DOHH2 (cell line): Measurements from ENCODE around the gene TGFBR2.

Source experiments
- H3F3A ChIP-seq: fragments of 200-600 bp; sonication (generic), shearing (Covaris generic); 2 replicates; pipeline ENCODE4 v1.6.0; 2016; ENCODE audit warnings: antibody characterized with exemption, mild to moderate bottlenecking; ENCODE audit not compliant: control insufficient read depth, insufficient read depth
- H3K27ac ChIP-seq: fragments of 200-600 bp; sonication (generic); 2 replicates; pipeline ENCODE4 v1.5.1; 2014; ENCODE audit warnings: low read depth, mild to moderate bottlenecking, low read length, moderate library complexity
- H3K27me3 ChIP-seq: fragments of 200-600 bp; sonication (generic); 2 replicates; pipeline ENCODE4 v1.6.1; 2014; ENCODE audit warnings: mild to moderate bottlenecking, low read length, mixed read lengths; ENCODE audit not compliant: control insufficient read depth
- H3K36me3 ChIP-seq: fragments of 200-600 bp; sonication (generic); 2 replicates; pipeline ENCODE4 v1.6.1; 2014; ENCODE audit warnings: mild to moderate bottlenecking, low read length, moderate library complexity, mixed read lengths; ENCODE audit not compliant: control insufficient read depth
- H3K4me1 ChIP-seq: fragments of 200-600 bp; sonication (generic); 2 replicates; pipeline ENCODE4 v1.6.1; 2014; ENCODE audit warnings: mild to moderate bottlenecking, low read length, mixed read lengths; ENCODE audit not compliant: control insufficient read depth
- H3K4me2 ChIP-seq: fragments of 200-600 bp; sonication (generic); 2 replicates; pipeline ENCODE4 v1.6.0; 2014; ENCODE audit warnings: mild to moderate bottlenecking, low read length, moderate library complexity
- H3K4me3 ChIP-seq: fragments of 200-600 bp; sonication (generic); 2 replicates; pipeline ENCODE4 v1.5.1; 2014; ENCODE audit warnings: mild to moderate bottlenecking, low read length, mixed read lengths
- H3K79me2 ChIP-seq: fragments of 200-600 bp; sonication (generic); 2 replicates; pipeline ENCODE4 v1.6.1; 2014; ENCODE audit warnings: mild to moderate bottlenecking, low read length, mixed read lengths; ENCODE audit not compliant: control insufficient read depth
- H3K9me2 ChIP-seq: fragments of 200-600 bp; sonication (generic); replicated peaks from 2 replicates; pipeline ENCODE4 v1.6.1; 2014; ENCODE audit warnings: mild to moderate bottlenecking, low read length, mixed read lengths; ENCODE audit not compliant: control insufficient read depth
- H3K9me3 ChIP-seq: fragments of 200-600 bp; sonication (generic); 2 replicates; pipeline ENCODE4 v1.6.1; 2014; ENCODE audit warnings: antibody characterized with exemption, low read length, mixed read lengths; ENCODE audit not compliant: control insufficient read depth, insufficient read depth
- H4K20me1 ChIP-seq: fragments of 200-600 bp; sonication (generic); 2 replicates; pipeline ENCODE4 v1.6.0; 2014; ENCODE audit warnings: low read depth, mild to moderate bottlenecking, antibody characterized with exemption, low read length, moderate library complexity; ENCODE audit not compliant: control insufficient read depth, insufficient read depth
- CTCF ChIP-seq: fragments of 200-600 bp; sonication (generic); IDR thresholded peaks from one replicate; pipeline ENCODE4 v1.5.1; 2014; ENCODE audit warnings: antibody characterized with exemption, mild to moderate bottlenecking, low read depth, low read length; ENCODE audit not compliant: poor library complexity, severe bottlenecking
- EZH2phosphoT487 ChIP-seq: fragments of 200-600 bp; sonication (generic); IDR thresholded peaks from 2 replicates; pipeline ENCODE4 v1.6.1; 2017; ENCODE audit warnings: borderline replicate concordance, mild to moderate bottlenecking, antibody characterized with exemption, low read length, moderate library complexity, mixed read lengths

The TGFBR2 gene

GRCh38 chr3:30618526-30618925 lies 12.1 kb downstream of the TGFBR2 start:
- Histone ChIP-seq H3K79me2 (peaks cover 86% of the 10 kb centered on the region), H3K4me2 (peak overlapping the region; percentile 55), H3K4me3 (peak overlapping the region; percentile 16), H3K27ac (no peak overlapping the region), H3K27me3 (no peaks in the 10 kb centered on the region), H3K9me3 (no peaks in the 10 kb centered on the region), H3K4me1 (peaks cover 85% of the 10 kb centered on the region), H4K20me1 (peaks cover 7% of the 10 kb centered on the region), H3K36me3 (peaks cover 2% of the 10 kb centered on the region), H3F3A (peaks cover 7% of the 10 kb centered on the region; the same call in 1 of the 2 replicates), H3K9me2 (no peaks in the 10 kb centered on the region)
- TF ChIP-seq EZH2phosphoT487 (no peak), CTCF (no peak)

- no peak overlapping the region for H3K4me3 ChIP-seq
- H3K27ac ChIP-seq = no peak overlapping the region
- H3F3A ChIP-seq = peaks cover 7% of the 10 kb centered on the region; the same call in 1 of the 2 replicates
- no peaks in the 10 kb centered on the region for H3K9me3 ChIP-seq
- H3K79me2 ChIP-seq = peaks cover 79% of the 10 kb centered on the region
- H3K36me3 ChIP-seq = peaks cover 4% of the 10 kb centered on the region
- H3K4me1 ChIP-seq = peaks cover 85% of the 10 kb centered on the region
- no peaks in the 10 kb centered on the region for H3K9me2 ChIP-seq
- peak overlapping the region; percentile 55 for H3K4me2 ChIP-seq
- no peaks in the 10 kb centered on the region for H3K27me3 ChIP-seq
- H4K20me1 ChIP-seq = peaks cover 7% of the 10 kb centered on the region
- TF ChIP-seq EZH2phosphoT487 = no peak
- no peak for TF ChIP-seq CTCF
Measured at GRCh38 chr3:30619318-30619717, 12.9 kb downstream of the TGFBR2 start.

- H3K4me3 ChIP-seq = no peak overlapping the region
- H4K20me1 ChIP-seq = peaks cover 7% of the 10 kb centered on the region
- peaks cover 87% of the 10 kb centered on the region for H3K4me1 ChIP-seq
- H3K9me2 ChIP-seq = no peaks in the 10 kb centered on the region
- H3F3A ChIP-seq = peaks cover 9% of the 10 kb centered on the region; the same call in 1 of the 2 replicates
- no peaks in the 10 kb centered on the region for H3K27me3 ChIP-seq
- H3K9me3 ChIP-seq = no peaks in the 10 kb centered on the region
- TF ChIP-seq CTCF (no peak), EZH2phosphoT487 (no peak)
- H3K4me2 ChIP-seq = no peak overlapping the region; the same call in 1 of the 2 replicates
- H3K79me2 ChIP-seq = peaks cover 67% of the 10 kb centered on the region
- H3K27ac ChIP-seq = no peak overlapping the region
- peaks cover 5% of the 10 kb centered on the region for H3K36me3 ChIP-seq
Measured at GRCh38 chr3:30620402-30621360, 14.3 kb downstream of the TGFBR2 start.
